ENCODE measurements around the gene WFDC8.

The WFDC8 gene

GRCh38 chr20:45548410-45548809, 30.7 kb downstream of the WFDC8 start:
- DNase-seq (ENCODE audit: low read depth): no peak

DNA sequence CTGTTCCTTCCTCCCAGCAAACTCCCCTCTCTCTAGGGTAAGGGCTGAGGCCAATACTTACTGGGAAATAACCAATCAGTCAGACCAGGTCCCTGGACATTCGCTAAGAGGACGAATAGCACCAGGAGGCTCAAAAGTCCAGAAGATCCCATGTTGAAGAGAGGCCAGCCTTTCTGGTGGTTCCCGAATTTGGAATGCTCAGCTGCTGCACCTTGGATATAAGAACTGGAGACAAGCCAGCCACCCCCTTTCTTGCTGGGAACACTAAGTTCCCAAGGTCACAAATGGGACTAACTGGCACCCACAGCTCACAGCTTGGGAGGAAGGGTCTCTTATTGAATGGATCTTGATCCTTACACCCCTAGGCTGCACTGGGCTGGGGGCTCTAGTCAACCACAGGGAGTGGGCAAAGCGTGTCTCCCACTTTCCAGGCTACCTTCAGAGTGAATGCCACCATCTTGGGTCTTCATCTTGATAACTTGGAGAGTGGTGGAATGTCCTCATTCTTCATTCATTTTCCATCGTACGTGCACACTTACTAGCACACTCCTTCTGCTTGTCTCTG, 31.8 kb downstream of the WFDC8 start, which contains the start of gene EPPIN:
TSS of gene EPPIN (minus strand) at position 196 of the 565 bp plus-strand sequence. CDS start at position 152, 44 bp downstream.
- no peak for DNase-seq (ENCODE audit: low read depth)

DNA sequence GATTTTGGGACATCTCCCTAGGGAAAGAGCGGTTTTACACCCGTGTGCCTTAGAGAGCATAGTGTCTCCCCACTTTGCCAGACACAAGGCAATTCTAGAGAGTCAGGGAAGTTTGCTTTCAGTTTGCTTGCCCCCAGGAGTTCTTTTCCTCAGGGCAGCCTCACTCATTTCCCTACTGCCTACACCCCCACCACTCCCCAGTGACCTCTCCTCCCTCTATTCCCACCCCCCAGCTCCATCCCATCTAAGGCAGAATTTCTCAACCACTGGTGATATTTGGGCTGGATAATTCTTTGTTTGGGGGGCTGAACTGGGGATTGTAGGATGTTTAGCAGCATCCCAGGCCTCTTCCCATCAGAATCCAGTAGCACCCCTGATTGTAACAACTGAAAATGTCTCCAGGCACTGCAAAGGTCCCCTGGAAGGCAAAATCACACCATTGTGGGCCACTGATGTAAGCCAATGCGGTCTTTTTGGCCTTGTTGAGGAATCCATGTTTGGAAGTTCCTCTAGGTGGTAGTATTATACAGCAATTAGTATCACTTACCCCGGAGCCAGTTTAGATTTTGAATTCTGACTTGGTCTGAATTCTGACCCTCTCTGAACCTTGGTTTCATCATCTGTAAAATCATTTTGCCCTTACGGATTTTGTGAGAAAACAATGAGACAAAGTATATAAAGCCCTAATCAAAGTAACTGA, 33.2 kb downstream of the WFDC8 start:
- DNase-seq (ENCODE audit: low read depth): no peak

GRCh38 chr20:45545351-45545750, 33.7 kb downstream of the WFDC8 start:
- no peak for DNase-seq (ENCODE audit: low read depth)

DNA sequence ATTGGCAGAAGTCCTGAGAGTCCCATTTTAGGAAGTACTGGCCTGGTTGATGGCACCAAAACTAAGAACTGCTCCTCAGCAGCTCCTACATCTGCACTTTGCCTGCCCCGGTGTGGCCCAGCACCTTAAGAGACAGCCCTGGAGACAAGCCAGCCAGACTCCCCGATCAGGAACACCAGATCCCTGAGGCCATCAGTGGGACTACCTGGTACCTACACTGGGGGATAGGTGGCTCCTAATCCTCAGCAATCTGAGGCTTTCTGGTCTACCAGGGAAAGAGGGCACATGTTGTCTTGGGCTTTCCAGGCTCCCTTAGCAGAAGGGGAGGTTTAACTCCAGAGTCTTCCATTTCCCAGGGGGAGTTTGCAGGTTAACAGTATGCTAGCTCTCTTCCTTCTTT, 39.7 kb downstream of the WFDC8 start, which contains the start of gene WFDC6:
TSS of gene WFDC6 (minus strand) at position 101 of the 400 bp plus-strand sequence. CDS start at position 26, 75 bp downstream.
- DNase-seq (ENCODE audit: low read depth): no peak

GRCh38 chr20:45538209-45538799, 40.8 kb downstream of the WFDC8 start:
- no peak for DNase-seq (ENCODE audit: low read depth)

- no peak for DNase-seq (ENCODE audit: low read depth)
These were observed 51.8 kb downstream of the WFDC8 start for GRCh38 chr20:45527294-45527693.

- no peak for DNase-seq (ENCODE audit: low read depth)
These were observed 55.3 kb downstream of the WFDC8 start for GRCh38 chr20:45523821-45524220.

GRCh38 chr20:45518282-45518681, 60.8 kb downstream of the WFDC8 start:
- DNase-seq (ENCODE audit: low read depth): no peak

- no peak for DNase-seq (ENCODE audit: low read depth)
These were observed 63.8 kb downstream of the WFDC8 start, which contains the start of gene SPINT3 for GRCh38 chr20:45515147-45515913. Gene SPINT3, minus strand, starts transcription at chr20:45515622. Its CDS starts 14 bp downstream, at chr20:45515608.

DNA sequence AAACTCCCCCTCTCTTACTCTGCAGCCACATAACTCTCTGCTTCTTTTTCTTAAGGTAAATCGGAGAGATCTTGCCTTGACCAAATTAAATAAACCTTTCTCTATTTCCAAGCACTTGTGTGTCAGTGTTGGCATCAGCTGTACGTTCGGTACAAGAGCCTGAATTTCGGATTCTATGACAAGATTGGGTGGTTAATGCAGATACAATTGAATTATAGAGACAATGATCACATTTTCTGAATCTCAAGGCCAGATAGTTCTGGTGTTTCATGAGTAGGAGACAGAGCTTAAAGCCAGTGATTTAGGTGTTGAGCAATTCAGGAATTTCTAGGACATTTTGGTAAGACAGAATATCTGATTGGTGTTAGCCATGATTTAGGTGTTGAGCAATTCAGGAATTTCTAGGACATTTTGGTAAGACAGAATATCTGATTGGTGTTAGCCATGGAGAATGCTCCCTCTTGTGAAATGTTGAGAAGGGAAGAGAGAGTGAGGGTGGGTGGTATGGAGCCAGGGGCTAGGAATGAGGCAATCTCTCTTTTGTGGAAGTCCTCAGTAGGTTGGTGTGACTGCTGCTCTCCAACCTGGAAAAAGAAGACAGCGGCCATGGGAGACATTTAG, 68.7 kb downstream of the WFDC8 start:
- DNase-seq (ENCODE audit: low read depth): no peak

GRCh38 chr20:45509091-45509490, 70.0 kb downstream of the WFDC8 start:
- DNase-seq (ENCODE audit: low read depth): no peak

DNA sequence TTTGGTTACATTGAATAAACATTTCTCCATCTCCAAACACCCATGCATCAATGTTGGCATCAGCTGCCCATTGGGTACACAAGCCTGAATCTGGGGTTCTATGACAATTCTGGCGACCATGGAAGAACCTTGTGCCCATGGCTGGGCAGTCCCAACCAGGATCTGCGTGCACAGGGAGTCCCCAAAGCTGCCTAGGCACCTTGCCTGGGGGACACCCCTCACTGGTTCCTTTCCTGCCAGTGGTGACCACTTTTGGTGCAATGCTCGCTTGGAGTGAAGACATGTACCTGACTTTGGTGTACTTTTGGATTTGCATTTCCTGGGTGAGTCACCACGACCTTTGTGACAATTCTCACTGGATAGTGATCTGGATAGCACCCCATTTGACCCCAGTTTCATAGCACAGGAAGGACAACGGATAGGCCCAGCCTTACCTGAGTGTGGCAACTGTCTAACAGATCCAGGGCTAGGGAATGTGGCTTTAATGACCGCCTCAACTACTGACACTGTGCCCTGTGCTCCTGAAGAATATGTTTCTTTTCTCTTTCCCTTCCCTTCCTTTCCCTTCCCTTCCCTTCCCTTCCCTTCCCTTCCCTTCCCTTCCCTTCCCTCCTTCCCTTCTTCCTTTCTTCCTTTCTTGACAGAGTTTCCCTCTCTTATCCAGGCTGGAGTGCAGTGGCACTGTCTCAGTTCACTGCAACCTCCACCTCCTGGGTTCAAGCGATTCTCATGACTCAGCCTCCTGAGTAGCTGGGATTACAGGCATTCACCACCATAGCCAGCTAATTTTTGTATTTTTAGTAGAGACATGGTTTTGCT, 70.8 kb downstream of the WFDC8 start:
- DNase-seq (ENCODE audit: low read depth): no peak

GRCh38 chr20:45507011-45507820, 71.9 kb downstream of the WFDC8 start:
- no peak for DNase-seq (ENCODE audit: low read depth)

- no peak for DNase-seq (ENCODE audit: low read depth)
These were observed 72.7 kb downstream of the WFDC8 start for GRCh38 chr20:45506398-45506797.

GRCh38 chr20:45503403-45503802, 75.7 kb downstream of the WFDC8 start:
- DNase-seq (ENCODE audit: low read depth): no peak

GRCh38 chr20:45502561-45502960, 76.5 kb downstream of the WFDC8 start:
- DNase-seq (ENCODE audit: low read depth): no peak

All from fibroblast of gingiva (primary cell).